OCI-LY3 (cell line): ENCODE measurements around the gene DDX59.

Source experiments
- EZH2phosphoT487 ChIP-seq: fragments of 200-600 bp; shearing (Covaris generic); IDR thresholded peaks from 2 replicates; pipeline ENCODE4 v1.6.1; 2018; ENCODE audit warnings: antibody characterized with exemption, mixed run types, low read depth
- TF ChIP-seq, protein P1 (sequence below): fragments of 200-600, 300-600 bp; sonication (generic); IDR thresholded peaks from 2 replicates; pipeline ENCODE4 v1.5.1; 2014; ENCODE audit warnings: antibody characterized with exemption, low read length, low read depth

DNA sequence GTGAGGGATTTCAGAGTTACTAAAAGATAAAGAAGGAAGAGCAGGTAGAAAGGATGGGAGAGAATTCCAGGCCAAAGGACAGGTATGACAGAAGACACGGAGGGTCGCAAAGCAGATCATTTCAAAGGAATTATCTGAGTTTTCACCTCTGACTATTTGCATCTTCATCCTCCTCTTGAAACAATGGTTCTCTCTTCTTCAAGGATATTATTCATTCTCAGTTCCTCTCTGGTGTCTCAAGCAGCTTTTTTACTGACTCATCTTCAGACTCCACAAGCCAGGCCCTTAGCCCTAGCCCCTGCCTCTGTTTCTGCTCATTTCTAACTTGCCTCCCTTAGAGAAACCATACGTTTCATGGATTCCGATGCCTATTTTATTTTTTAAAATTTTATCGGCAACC is 15.0 kb downstream of the DDX59 start:
- TF ChIP-seq, protein P1, sequence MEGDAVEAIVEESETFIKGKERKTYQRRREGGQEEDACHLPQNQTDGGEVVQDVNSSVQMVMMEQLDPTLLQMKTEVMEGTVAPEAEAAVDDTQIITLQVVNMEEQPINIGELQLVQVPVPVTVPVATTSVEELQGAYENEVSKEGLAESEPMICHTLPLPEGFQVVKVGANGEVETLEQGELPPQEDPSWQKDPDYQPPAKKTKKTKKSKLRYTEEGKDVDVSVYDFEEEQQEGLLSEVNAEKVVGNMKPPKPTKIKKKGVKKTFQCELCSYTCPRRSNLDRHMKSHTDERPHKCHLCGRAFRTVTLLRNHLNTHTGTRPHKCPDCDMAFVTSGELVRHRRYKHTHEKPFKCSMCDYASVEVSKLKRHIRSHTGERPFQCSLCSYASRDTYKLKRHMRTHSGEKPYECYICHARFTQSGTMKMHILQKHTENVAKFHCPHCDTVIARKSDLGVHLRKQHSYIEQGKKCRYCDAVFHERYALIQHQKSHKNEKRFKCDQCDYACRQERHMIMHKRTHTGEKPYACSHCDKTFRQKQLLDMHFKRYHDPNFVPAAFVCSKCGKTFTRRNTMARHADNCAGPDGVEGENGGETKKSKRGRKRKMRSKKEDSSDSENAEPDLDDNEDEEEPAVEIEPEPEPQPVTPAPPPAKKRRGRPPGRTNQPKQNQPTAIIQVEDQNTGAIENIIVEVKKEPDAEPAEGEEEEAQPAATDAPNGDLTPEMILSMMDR, result no peak
- TF ChIP-seq EZH2phosphoT487, result no peak
